HG03135 (cell line): ENCODE data around the gene PLAC8L1.
"Not testable (repeated sequence)": the region's sequence is repeated elsewhere in the genome, so short reads cannot be mapped to it uniquely, and the experiment has no call there.

ENCODE experiments used
- ATAC-seq: cut with Tn5 transposase; IDR thresholded peaks from one replicate; pipeline ENCODE4 v1.9.1; 2021; ENCODE audit warnings: mild to moderate bottlenecking, moderate library complexity; ENCODE audit not compliant: unreplicated experiment

PLAC8L1 gene

DNA sequence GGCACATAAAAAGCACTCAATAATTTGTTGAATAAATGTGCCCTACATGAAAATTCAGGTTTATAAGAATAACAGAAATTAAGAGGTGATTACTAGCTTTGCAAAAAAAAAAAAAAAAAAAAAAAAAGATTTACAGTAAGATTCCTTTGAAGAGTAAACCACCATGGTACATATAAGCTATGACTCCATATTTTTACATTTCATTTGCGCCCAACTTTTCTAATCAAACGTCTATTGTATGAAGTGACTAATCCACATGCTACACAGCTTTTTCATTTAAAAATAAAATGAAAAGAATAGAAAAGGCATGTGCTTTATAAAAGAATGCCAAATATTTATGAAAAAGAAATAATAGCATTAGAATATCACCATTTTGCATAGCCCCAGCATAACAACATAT is at the start of gene PLAC8L1:
Gene PLAC8L1, minus strand, starts transcription at position 101 of the 400 bp plus-strand sequence. CDS start 1,266 bp downstream, outside the sequence.
- no peak for ATAC-seq

DNA sequence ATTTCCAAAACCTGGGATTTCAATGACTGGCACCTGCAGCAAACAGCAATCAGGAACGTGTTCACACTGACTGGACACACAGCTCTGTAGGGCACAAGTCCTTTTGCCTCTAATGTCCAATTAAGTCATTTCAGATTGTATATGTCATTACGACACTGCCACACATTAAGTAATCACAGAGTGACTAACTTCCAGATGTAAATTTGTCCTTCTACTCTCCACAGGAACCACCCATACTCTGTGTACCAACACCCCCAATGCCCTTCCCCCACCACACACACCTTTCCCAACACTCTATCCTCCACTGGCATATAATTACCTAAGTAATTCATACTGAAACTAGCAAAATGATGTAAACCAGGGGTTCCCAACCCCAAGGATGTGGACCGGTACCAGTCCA is 46.6 kb upstream of the PLAC8L1 start:
- no peak for ATAC-seq

DNA sequence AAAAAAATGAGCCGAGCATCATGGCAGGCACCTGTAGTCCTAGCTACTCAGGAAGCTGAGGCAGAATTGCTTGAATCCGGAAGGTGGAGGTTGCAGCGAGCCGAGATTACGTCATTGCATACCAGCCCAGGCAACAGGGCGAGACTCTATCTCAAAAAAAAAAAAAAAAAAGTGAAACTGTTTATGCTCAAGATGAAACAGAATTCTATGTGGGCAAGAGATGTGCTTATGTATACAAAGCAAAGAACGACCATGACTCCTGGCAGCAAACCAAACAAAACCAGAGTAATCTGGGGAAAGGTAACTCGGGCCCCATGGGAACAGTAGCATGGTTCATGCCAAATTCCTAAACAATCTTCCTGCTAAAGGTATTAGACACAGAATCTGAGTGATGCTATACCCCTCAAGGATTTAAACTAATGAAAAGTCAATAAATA is 32.6 kb upstream of the PLAC8L1 start:
- no peak for ATAC-seq

DNA sequence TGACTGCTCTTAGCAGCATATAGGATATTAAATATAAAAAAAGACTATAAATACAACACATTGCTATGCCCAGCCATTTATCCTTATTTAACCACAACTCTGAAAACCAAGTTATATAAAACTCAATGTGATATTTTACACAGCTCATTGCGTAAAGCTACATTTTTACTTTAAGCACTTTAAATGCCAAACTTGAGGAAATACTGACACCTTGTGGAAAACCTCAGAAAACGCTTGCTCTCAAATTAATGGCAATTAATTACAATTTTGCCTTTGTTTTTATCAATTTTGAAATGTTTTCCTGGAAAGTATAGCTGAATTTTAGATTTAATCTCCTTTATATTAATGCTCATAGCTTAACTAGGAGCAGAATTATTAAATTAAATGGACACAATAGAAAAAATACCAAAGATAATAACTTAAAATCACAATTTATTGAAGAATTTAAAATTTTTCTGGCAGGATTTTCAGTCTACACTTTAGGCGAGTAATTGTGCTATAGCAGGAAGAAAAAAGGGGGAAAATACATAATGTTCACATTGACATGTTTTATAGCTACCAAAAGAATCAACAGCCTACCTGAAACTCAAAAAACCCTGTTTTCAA is 25.2 kb upstream of the PLAC8L1 start:
- ATAC-seq = no peak

GRCh38 chr5:146126068-146126467 is 20.7 kb upstream of the PLAC8L1 start:
- no peak for ATAC-seq

DNA sequence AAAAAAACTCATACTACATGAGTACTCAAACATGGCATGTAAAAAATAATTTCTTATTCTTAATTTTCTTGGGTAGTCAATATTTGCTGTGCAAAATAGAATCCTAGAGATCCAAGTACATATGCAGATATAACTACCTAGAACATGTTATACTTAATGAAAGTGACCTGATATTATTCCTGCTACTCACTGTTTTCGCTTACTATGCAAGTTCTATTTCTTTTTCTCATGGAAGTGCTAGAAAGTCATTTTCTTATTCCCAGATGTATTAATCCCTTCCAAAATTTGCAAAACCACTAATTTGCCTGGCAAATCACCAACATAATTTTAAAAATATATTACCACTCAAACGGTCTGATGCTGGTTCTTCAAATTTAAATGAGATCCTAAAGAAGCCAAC is 19.2 kb upstream of the PLAC8L1 start:
- ATAC-seq = no peak

DNA sequence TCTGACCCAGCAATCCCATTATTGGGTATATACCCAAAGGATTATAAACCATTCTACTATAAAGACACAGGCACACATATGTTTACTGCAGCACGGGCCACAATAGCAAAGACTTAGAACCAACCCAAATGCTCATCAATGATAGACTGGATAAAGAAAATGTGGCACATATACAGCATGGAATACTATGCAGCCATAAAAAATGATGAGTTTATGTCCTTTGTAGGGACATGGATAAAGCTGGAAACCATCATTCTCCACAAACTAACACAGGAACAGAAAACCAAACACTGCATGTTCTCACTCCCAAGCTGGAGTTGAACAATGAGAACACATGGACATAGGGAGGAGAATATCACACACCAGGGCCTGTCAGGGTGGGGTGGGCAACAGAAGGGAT is 16.1 kb upstream of the PLAC8L1 start:
- ATAC-seq = not testable (repeated sequence)

DNA sequence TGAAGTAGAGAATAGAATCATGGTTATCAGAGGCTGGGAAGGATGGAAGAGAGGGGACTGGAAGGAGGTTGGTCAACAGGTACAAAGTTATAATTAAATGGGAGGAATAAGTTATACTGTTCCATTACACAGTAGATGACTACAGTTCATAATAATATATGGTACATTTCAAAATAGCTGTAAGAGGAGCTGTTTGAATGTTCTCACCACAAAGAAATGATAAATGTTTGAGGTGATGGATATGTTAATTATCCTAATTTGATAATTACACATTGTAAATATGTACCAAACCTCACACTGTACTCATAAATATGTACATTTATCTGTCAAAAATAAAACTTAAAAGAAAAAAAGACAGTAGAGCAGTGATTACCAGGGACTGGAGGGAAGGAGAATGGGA is 12.9 kb upstream of the PLAC8L1 start:
- no peak for ATAC-seq

DNA sequence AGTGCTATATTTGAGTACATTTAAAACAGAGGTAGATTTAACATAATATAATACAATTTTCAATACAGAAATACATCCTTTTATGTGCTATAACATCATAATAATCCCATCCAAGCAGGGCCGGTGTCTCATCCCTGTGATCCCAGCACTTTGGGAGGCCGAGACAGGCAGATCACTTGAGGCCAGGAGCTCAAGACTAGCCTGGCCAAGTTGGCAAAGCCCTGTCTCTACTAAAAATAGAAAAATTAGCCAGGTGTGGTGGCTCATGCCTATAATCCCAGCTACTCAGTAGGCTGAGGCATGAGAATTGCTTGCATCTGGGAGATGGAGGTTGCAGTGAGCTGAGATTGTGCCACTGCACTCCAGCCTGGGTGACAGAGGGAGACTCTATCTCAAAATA is 11.8 kb upstream of the PLAC8L1 start:
- ATAC-seq = not testable (repeated sequence)

GRCh38 chr5:146116361-146116760 is 11.0 kb upstream of the PLAC8L1 start:
- ATAC-seq = no peak

GRCh38 chr5:146112476-146112875 is 7.1 kb upstream of the PLAC8L1 start:
- ATAC-seq = no peak

DNA sequence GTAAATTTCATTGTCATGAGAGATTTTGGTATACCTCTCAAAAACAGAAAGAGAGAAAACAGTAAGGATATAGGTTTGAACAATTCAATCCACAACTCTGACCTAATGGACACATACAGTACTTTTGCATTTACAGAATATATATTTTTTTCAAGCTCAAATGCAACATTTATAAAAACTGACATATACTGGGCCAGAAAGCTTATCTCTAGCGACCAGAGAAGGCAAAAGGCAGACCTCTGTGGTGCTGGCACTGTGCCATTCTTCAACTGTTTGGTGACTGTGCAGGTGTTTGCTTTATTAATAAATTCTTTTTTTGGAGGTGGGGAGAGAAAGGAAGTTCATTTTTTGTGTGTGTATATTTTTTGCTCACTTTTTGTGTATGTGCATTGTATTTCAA is 6.0 kb upstream of the PLAC8L1 start:
- no peak for ATAC-seq

DNA sequence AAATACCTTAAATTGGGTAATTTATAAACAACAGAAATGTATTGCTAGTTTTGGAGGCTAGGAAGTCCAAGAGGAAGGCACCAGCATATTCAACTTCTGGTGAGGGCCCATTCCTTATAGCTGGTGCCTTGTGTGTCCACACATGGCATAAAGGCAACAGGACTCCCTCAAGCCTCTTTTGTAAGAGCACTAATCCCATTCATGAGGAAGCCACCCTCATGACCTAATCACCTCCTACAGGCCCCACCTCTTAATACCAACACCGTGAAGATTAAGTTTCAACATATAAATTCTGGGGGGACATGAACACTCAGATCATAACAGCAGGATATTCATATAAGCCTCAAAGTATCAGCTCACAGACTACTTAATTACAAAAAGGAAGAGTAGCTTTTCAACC is 4.0 kb upstream of the PLAC8L1 start:
- ATAC-seq = no peak

DNA sequence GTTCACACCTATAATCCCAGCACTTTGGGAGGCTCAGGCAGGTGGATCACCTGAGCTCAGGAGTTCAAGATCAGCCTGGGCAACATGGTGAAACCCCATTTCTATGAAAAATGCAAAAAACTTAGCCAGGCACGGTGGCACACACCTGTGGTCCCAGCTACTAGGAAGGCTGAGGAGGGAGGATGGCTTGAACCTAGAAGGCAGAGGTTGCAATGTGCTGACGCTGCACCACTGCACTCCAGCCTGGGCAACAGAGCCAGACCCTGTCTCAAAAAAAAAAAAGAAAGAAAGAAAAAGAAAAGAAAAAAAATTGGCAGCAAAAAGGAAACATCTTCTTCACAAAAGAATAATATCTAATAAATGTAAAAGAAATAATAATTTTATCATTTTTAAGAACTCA is 3.5 kb upstream of the PLAC8L1 start:
- not testable (repeated sequence) for ATAC-seq

DNA sequence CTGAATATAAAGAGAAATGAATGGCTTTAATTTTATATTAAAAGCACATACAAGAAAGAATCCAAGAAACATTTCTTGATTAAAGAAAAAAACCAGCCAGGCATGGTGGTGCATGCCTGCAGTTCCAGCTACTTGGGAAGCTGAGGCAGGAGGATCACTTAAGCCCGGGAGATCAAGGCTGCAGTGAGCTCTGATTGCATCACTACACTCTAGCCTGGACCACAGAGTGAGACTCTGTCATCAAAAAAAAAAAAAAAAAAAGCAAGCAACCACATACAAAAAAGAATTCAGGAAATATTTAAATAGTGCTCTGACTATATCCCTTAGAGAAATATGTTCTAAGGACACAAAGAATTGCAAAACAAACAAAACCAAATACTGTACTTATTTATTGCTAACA is 2.5 kb upstream of the PLAC8L1 start:
- no peak for ATAC-seq

GRCh38 chr5:146103594-146103993 is 1.8 kb downstream of the PLAC8L1 start:
- ATAC-seq = no peak

DNA sequence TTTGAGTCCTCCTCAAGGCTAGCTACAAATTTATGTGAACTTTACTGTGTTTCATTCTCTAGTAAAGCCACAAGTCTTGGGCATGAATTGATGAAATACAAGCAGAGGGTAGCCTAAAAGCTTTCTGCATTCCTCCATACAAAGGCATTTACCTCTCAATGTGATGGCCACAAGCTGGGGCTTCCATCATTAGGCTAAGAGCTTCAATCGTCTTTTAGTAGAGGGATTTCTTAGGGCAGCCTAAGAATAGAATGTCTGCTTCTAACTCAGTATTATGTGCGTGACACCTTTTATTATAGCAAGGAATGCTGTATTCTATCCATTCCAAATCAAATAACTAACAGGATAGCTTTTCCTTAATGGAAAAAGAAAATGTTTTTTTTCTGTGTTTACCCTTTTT is 3.7 kb downstream of the PLAC8L1 start:
- no peak for ATAC-seq

GRCh38 chr5:146098047-146098446 is 7.3 kb downstream of the PLAC8L1 start:
- ATAC-seq = no peak

GRCh38 chr5:146091881-146092280 is 13.5 kb downstream of the PLAC8L1 start:
- no peak for ATAC-seq

- ATAC-seq = no peak
Observed at GRCh38 chr5:146089287-146089686, 16.1 kb downstream of the PLAC8L1 start.

DNA sequence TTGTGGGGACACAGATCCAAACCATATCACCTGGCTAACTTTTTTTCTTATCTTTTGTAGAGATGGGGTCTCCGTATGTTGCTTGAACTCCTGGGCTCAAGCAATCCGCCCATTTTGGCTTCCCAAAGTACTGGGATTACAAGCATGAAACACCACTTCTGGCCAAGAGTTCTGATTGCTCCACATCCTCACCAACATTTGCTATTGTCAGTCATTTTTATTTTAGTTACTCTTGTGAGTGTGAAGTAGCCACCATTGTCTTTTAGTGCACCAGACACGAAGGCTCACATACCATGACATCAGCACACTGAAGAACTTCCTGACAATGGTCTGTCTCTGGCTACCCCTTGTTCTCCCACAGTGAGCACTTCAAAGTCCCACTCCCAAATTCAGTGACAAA is 17.3 kb downstream of the PLAC8L1 start:
- ATAC-seq = no peak

- ATAC-seq = no peak
Observed at GRCh38 chr5:146084376-146084775, 21.0 kb downstream of the PLAC8L1 start.

DNA sequence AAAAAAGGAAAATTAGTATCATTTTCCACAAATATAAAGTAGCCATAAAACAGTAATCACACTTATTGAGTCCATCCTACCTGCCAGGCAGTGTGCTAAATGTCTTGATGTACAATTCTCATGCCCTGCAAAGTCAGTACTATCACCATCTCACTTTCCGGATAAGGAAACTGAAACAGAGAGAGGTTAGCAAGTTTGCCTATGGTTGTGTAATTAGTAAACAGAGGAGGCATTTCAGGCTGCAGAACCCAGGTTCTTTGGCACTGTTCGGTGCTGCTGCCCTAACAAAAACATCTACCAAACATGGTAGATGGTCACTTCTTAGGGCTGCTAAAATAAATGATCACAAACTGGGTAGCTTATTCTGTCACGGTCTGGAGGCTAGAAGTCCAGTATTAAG is 22.6 kb downstream of the PLAC8L1 start:
- ATAC-seq = peak; percentile 91
